Stimulated activated CD8-positive, alpha-beta memory T cell treated with anti-CD3 and anti-CD28 coated beads, Interleukin-12 subunit alpha, Interleukin-12 subunit beta, amount 100 ng/mL, for 1 hour (primary cell): Measurements from ENCODE around the gene CZIB.
"Not testable (repeated sequence)": the region's sequence is repeated elsewhere in the genome, so short reads cannot be mapped to it uniquely, and the experiment has no call there.

Experiments
- DNase-seq: peaks from one replicate; pipeline ENCODE4 v3.0.0-alpha.2; 2020; ENCODE audit warnings: low read depth

CZIB gene

GRCh38 chr1:53188099-53188498 lies 32.3 kb downstream of the CZIB start:
- no peak for DNase-seq

GRCh38 chr1:53187401-53187800 lies 33.0 kb downstream of the CZIB start:
- DNase-seq = no peak

DNA sequence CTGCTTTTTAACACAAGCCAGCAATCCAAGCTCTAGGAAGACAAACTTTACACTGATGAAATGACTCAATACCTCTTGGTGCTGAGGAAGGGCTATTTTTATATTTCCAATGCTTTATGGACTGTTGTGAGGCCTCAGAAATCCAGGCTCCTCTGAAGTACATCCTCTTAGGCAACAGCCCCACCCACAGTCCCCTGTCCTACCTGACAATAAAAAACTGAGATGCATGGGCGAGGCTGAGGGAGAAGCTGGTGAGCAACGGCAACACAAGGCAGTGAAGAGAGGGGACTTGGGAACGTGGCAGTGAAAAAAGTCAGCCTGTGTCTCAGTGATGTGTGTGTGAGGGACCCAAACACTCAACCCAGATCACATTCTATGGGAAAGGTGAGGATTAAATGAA lies 33.9 kb downstream of the CZIB start:
- no peak for DNase-seq

DNA sequence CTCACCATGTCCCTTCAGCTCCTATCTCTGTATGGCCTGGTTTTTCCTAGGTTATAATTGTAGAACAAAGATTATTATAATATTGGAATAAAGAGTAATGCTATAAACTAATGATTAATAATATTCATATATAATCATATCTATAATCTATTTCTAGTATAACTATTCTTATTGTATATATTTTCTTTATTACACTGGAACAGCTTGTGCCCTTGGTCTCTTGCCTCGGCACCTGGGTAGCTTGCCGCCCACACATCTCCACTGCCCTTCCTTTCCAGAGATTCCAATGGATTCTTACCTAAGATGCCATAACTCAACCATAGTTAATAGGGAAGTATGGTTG lies 34.5 kb downstream of the CZIB start:
- not testable (repeated sequence) for DNase-seq

DNA sequence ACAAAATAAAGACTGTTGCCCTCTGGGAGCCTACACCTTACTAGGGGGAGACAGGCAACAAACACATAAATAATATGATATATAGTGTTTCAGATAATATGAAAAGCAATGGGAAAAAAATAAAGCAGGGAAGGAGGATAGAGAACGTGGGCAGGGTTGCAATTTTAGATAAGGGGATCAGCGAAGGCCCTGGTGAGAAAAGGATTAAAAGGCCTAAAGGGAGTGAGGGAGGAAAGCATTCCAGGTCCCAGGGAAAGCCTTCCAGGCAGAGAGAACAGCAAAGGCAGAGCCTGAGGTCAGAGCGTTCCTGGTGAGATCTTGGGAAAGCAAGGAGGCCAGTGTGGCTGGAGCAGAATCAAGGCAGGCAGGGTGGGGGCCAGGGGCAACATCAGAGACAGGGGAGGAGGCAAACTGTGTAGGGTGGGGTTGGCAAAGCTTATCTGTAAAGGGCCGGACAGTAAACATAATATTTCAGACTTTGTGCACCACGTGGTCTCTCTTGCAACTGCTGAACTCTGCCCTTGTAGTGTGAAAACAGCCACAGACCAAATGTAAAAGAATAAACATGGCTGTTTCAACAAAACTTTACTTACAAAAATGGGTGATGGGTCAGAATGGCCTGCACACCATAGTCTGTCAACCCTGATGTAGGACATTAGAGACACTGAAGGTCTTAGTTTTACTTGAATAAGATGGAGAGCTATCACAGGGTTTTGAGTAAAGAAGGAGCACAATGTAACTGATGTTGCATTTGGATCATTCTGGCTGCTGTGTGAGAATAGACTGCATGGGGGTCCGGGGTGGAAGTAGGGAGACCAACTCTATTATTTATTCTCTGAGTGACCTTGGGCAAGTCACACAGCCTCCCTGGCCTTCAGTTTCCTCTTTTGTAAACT lies 37.1 kb downstream of the CZIB start:
- no peak for DNase-seq

DNA sequence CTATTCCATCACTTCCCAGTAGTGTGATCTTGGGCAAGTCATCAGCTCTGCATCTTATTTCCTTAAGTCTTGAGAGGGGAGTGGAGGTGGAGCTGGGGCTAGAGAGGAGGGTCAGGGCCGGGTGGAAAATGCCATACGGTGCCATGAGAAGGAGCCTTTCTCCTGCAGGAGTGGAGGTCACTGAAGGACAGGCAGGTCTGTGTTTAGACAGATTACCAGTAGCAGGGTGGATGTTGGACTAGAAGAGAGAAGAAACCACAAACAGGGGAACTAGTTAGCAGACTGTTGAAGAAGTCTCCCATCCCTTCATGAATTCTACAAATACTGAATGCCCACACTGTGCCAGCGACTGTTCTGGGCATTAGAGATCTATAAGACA lies 37.7 kb downstream of the CZIB start:
- DNase-seq = no peak

DNA sequence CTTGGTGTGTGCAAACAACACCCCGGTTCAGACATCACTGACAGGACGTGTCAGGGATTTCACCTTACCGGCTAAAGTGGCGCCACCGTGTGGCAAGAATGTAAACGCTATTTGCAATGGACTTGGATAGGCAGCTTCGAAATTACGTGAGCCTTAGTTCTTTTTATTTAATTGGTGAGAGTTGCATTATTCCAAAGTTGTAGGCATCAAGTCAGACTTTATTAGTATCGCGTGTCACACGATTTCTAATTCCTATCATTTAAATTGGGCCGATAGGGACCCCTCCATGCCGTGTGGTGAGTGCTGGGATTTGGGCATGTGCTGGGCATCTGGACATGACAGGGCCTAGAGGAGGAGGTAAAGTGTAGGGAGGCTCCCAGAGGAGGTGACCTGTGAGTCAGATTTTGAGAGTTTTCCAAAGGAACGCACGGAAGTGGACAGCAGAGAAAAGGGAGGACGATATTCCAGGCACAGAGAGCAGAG lies 38.3 kb downstream of the CZIB start:
- DNase-seq = peak; percentile 74

DNA sequence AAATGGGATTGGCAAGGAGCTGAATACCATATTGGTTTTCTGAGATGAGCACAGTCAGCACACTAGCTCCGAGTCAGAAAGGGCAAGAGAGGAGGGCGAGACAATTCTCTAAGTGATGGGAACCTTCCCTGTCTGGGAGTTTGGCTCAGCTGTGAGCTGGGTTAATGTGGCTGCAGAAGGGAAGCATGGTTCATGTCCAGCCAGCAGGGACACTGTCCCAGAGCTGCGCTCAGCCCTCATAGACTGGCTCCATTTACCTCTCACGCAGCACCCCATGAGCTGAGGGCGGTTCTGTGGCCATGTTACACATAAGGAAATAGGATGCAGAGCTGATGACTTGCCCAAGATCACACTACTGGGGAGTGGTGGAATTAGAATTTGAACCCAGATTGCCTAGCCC lies 39.5 kb downstream of the CZIB start:
- no peak for DNase-seq

GRCh38 chr1:53180226-53180625 lies 40.2 kb downstream of the CZIB start:
- DNase-seq = no peak

GRCh38 chr1:53176452-53177208 lies 43.8 kb downstream of the CZIB start:
- no peak for DNase-seq

GRCh38 chr1:53174971-53175913 lies 45.2 kb downstream of the CZIB start:
- no peak for DNase-seq

DNA sequence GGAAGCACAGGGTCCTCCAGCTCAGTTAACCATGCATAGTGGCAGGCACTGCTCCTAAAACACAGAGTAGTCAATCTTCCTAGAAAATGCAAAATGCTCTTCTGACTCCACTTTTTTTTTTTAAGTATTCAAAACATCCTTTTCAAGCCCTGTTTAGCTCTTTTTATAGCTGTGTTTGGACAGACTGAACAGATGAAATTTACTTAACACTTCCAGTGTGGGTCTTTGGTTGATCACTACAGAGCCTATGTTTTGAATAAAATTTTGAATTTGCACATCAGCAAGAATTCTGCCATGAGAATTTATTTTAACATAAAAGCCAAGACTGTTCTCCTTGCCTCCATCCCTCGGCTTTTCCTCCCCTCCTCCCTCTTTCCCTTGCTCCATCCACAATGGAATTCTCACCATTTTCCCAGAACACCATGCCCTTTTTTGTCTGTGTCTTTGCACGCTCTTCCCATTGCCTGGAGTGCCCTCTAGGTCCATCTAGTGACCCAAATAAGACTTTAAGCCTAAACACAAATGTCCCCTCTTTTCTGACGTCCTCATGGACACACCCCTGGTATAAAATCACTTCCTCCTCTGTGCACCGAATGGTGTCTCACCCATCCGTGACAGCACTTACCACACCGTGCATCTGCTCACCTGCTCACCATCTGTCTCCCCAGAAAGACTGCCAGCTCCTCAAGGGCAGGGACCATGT lies 47.9 kb downstream of the CZIB start:
- no peak for DNase-seq

- no peak for DNase-seq
Observed at GRCh38 chr1:53166912-53167311, 53.5 kb downstream of the CZIB start.

- no peak for DNase-seq
Observed at GRCh38 chr1:53166366-53166765, 54.1 kb downstream of the CZIB start.

- no peak for DNase-seq
Observed at GRCh38 chr1:53165408-53165961, 54.9 kb downstream of the CZIB start.
